GM21619 (cell line): ENCODE results near the gene PELI2.

Experiments used
- ATAC-seq: cut with Tn5 transposase; IDR thresholded peaks from one replicate; pipeline ENCODE4 v1.9.1; 2021; ENCODE audit not compliant: unreplicated experiment

PELI2 gene

GRCh38 chr14:56117765-56118610 lies at the start of gene PELI2:
Gene PELI2, plus strand, starts transcription at chr14:56118411. Its CDS starts 250 bp downstream, at chr14:56118661.
- peak; percentile 59 for ATAC-seq

GRCh38 chr14:56073799-56074198 lies 44.4 kb upstream of the PELI2 start:
- no peak for ATAC-seq

GRCh38 chr14:56075301-56075700 lies 42.9 kb upstream of the PELI2 start:
- no peak for ATAC-seq

GRCh38 chr14:56081139-56081538 lies 37.1 kb upstream of the PELI2 start:
- no peak for ATAC-seq

- no peak for ATAC-seq
These were observed 35.3 kb upstream of the PELI2 start for GRCh38 chr14:56082880-56083279.

GRCh38 chr14:56085471-56085870 lies 32.7 kb upstream of the PELI2 start:
- ATAC-seq, result no peak

- ATAC-seq, result no peak
These were observed 30.3 kb upstream of the PELI2 start for GRCh38 chr14:56087671-56088471.

GRCh38 chr14:56088941-56089340 lies 29.3 kb upstream of the PELI2 start:
- no peak for ATAC-seq

GRCh38 chr14:56092763-56093162 lies 25.4 kb upstream of the PELI2 start:
- no peak for ATAC-seq

GRCh38 chr14:56094076-56094475 lies 24.1 kb upstream of the PELI2 start:
- no peak for ATAC-seq

GRCh38 chr14:56098021-56098420 lies 20.2 kb upstream of the PELI2 start:
- no peak for ATAC-seq

GRCh38 chr14:56099081-56099797 lies 19.0 kb upstream of the PELI2 start:
- no peak for ATAC-seq

GRCh38 chr14:56100556-56100955 lies 17.7 kb upstream of the PELI2 start:
- ATAC-seq, result no peak

GRCh38 chr14:56102941-56103340 lies 15.3 kb upstream of the PELI2 start:
- no peak for ATAC-seq

GRCh38 chr14:56107615-56108014 lies 10.6 kb upstream of the PELI2 start:
- no peak for ATAC-seq

- ATAC-seq, result no peak
These were observed 10.2 kb upstream of the PELI2 start for GRCh38 chr14:56108057-56108456.

GRCh38 chr14:56112781-56113180 lies 5.4 kb upstream of the PELI2 start:
- ATAC-seq, result no peak

- no peak for ATAC-seq
These were observed 2.8 kb upstream of the PELI2 start for GRCh38 chr14:56115334-56115870.

- ATAC-seq, result no peak
These were observed 2.0 kb upstream of the PELI2 start for GRCh38 chr14:56115976-56116893.

GRCh38 chr14:56118611-56119181 lies 485 bp downstream of the PELI2 start:
- ATAC-seq, result peak; percentile 22
